Stimulated activated CD8-positive, alpha-beta memory T cell treated with anti-CD3 and anti-CD28 coated beads, Interleukin-12 subunit alpha, Interleukin-12 subunit beta, amount 100 ng/mL, for 24 hours (primary cell): Measurements from ENCODE around the gene TMPRSS3.
"Not testable (repeated sequence)": the region's sequence is repeated elsewhere in the genome, so short reads cannot be mapped to it uniquely, and the experiment has no call there.

Experiments
- DNase-seq: peaks from one replicate; pipeline ENCODE4 v3.0.0-alpha.2; 2020; ENCODE audit errors: extremely low read depth

Gene TMPRSS3

DNA sequence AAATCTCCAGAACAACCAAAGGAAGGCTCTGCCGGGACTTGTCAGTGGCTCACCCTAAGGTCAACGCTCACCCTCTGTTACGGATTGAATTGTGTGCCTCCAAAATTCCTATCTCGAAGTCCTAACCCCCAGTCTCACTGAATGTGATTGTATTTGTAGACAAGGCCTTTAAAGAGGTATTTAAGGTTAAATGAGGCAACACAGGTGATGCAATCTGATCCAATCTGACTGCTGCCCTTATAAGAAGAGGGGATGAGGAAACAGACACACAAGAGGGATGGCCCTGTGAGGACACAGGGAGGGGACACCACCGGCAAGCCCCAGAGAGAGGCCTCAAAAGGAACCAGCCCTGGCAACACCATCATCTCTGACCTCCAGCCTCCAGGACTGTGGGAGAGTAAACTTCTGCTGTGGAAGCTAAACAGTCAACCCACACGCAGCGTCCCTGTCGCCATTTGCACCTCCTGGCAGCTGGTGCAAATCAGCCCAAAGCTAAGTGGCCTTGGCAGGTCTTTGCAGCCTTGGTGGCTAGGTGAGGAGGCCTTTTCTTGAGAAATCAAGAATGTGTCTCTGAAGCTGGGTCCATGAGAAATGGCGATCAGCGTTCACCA is 32.1 kb upstream of the TMPRSS3 start:
- DNase-seq: no peak

DNA sequence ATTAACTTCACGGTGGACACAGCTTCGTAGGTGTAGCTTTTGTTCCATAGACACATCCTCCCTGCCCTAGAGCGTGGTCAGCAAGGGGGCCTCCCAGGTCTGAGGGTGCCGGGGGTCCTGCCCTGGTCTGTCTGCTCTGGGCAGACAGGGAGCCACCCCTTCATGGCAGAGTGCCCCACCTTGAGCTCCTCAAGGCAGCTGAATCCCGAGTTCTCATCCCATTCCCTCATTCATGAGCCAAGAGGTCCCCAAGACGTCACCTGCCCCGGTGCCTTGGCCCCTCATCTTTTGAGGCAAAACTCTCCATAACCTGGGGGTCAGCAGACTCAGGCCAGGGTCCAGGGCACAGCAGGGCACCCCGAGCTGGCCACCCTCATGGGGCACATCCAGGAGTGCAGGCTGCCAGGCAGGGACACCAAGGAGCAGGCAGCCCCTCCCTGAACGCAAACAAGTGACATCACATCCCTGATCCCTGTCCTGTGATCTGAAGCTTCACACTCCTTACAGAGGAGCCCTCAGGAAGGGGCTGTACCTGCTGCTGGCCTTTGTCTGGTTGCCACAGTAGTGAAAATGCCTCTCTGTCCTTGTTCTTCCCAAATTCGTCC is 31.1 kb upstream of the TMPRSS3 start:
- no peak for DNase-seq

DNA sequence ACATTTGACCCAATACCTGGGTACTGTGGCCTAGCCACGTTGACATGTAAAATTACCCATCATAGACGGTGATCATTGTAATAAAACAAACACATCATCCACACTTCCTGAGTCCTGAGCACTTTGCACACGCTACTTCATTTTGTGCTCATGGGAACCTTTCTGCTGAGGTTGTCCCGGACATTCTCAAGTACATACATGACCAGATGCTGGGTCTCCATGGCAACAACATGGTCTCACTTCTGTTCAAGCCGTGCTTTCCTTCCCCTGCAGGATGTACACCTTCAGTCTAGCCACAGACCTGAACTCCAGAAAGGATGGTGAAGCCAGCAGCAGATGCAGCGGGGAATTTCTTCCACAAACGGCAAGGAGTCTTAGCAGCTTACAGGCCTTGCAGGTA is 30.6 kb upstream of the TMPRSS3 start:
- DNase-seq: no peak

DNA sequence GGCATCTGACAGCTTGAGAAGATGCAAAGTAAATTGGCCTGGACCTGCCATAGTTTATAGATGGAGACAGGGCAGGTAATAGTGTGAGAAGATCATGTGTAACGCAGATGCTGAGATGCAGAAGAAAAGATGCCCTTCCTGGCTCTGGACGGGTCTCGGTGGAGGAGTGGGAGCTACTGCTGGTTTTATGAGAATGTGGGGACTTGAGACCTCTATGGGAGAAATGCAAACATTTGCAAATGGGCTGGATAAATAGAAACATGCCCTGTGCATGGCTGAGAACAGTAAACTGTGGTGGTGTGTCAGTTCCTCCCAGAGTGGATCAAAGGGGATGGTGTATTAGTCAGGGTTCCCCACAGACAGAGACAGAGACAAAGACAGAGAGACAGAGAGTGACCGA is 29.7 kb upstream of the TMPRSS3 start:
- DNase-seq: no peak

DNA sequence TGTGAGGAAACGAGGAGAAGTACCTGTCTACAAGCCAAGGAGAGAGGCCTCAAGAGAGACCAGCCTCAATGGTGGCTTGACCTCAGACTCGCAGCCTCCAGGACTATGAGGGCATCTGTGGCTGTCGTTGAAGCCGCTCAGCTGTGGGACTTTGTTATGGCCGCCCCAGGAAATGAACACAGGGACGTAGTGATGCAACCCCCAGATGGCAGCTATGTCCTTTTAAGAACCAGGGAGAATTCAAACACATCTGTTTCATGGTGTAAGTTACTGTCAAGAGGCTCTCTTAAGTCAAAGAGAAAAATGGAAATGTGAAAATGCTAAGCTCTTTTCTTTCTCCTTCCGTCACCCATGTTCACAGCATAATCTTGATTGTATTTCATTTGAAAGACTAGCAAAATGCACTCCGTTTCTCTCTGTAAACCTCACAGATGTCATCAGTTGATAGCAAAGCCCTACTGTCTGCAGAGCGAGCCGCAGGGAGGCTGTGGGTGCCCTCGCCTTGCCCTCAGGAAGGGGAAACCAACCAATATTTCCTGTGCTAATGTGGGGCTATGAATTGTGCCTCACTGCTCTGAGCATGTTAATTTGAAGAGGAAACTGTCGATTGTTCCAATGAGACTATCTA is 29.2 kb upstream of the TMPRSS3 start:
- DNase-seq: no peak

DNA sequence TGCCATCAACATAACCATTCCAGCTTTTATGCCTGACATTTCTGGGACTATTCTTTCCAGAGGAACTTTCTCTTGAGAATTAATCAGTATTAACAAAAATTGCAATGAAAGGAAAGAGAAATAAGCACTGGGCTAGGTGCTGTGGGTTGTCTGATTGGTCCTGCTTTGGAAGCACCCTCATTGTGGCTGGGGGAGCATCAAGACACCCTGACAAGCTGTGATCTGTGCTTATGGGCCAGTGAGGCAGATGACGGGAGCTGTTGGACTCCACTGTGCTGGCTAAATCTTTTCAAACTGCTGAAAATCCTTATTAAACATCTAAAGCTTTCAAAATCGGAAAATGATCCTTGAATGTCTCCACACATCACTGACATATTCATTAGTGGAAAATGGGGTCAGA is 27.8 kb upstream of the TMPRSS3 start:
- DNase-seq: no peak

DNA sequence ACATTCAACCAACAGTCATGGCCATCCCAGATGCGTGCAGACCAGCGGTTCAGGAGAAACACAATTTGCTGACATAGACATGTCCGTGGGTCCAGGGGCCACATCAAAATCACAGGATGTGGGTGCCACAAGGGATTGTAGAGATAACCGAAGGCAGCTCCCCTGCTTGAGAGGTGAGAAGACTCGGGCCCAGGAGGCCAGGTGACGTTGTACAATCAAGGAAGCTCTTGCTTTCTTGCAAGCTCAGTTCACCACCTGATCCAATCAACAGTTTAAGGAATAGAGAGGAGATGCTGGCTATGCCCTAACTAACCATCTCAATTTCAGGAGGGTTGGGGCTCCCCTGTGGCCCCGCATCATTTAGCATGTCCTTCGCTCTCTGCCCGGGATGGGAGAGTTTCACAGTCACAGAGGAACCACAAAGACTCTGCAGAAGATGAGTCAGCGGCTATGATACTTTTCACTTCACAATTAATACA is 27.4 kb upstream of the TMPRSS3 start:
- DNase-seq: no peak

DNA sequence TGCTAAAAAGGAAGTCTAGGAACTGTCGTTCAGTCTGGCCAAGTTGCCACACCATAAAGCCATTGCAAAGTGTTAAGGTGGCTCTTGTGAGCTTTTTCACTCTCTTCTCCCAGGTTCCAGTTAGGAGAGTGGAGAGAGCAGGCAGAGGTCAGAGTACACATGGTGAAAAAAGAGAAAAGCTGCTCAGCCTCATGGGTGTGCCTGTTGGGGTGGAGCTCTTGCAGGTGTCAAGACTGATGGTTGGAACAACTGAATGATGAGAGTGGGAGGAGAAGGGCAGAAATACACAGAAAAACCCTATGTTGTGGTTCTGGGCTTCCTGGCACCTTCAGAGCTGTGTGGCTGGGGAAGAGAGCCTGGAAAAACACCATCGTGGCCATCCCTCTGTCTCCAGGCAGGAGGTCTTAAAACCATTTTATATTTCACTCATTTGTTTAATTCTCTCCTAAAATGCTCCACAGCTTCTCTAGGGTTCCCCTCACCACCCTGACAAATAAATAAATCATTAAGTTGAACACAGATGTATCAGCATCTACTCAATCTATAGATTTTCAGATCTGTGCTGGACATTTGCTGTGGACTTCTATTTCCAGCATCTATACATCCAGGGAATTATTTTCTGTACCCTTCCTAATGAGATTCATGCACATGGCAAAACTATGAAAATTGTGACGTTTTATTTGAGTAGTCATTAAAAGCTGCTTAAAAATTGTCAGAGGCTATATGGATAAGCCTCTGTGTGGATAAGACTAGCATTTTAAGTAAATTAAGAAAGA is 25.4 kb upstream of the TMPRSS3 start:
- DNase-seq: no peak

DNA sequence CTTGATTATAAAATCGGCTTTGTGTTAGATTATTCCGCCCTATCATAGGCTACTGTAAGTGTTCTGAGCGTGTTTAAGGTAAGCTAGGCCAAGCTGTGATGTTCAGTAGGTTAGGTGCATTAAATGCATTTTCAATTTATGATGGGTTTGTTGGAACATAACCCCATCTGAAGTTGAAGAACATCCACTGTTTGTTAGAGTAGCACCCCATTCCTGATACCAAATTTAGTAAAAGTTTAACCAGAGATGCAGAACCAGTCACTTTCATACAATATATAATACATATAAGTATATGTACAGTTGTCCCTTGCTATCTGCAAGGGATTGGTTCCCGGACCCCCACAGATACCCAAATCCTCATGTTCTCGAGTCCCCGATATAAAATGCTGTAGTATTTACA is 24.0 kb upstream of the TMPRSS3 start:
- no peak for DNase-seq

DNA sequence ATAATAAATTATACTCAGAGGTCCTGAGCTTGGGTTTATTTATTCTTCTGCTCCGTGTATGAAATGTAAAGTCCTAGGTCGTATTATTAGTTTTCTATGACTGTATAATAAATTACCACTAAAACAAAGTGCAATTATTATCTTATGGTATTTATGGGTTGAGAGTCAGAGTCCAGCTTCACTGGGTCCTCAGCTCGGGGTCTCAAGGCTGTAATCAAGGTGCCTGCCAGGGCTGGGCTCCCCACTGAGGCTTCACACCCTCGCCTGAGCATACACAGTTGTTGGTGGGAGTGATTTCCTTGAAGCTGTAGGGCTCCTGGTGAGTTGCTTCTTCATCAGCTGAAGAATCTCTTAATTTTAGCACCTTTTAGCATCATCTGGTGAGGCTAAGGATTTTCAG is 23.0 kb upstream of the TMPRSS3 start:
- DNase-seq: no peak

DNA sequence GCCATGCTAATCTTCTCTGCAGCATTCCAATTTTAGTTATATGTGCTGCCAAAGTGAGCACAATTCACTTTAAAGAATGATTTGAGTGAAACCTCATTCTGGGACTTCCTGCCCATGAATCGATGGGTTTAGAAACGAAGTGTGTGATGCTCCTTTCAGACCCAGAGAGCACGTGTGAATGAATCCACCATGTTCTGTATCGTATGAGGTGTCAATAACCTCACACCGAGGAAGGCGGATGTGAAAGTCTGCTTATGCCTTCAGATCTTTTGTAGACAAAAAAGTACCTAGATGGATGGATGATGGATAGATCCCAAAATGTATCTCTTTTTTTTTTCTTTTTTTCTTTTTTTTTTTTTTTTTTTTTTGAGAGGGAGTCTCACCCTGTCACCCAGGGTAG is 21.7 kb upstream of the TMPRSS3 start:
- DNase-seq: no peak

DNA sequence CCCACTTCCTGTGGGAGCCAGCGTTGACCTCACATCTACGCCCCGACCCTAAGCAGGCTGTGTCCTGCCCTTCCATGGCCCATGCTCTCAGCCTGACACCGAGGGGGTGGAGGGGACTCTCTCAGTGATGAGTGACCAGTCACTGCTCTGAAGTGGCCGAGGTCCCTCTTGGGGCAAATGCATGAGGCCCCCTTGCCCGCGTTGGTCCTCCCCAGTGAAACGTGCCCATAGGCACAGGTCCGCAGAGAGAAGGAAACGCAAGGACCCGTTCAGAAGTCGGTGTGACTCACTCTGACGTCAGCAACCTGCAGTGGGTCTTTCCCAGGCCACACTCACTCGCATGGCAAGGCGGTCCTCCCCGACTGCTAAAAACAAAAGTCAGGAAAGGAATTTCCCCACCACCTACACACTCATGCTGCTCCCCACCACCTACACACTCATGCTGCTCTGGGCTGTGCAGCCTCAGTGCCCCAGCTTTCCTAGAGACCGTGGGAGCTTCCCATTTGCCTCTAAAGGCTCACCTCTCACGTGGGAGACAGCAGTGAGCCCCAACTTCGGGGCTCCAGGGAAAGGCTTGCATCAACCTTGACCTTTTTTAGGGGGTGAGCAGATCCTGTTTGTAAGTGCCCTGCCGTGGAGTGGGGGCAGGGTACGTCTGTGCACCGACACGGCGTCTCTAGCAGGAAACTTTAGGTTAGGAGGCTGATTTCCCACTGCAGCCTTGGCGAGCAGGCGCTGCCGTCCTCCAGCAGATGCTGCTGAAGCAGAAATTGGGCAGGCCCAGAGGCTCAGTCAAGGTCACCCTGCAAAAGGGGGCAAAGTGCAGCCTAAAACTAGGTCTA is 19.3 kb upstream of the TMPRSS3 start:
- peak; percentile 81 for DNase-seq

DNA sequence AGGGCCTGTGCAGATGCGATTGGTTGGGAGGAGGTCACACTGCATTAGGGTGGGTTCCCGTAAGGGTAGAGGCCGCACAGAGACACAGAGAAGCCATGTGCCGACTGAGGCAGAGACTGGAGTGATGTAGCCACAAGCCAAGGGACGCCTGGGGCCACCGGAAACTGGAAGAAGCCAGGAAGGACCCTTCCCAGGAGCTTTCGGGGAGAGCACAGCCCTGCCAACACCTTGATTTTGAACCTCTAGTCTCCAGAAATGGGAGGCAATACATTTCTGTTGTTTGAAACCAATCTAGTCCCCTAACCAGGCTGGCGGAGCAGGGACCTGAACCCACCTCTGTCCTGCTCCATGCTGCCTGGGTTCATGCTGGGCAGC is 18.7 kb upstream of the TMPRSS3 start:
- DNase-seq: no peak

DNA sequence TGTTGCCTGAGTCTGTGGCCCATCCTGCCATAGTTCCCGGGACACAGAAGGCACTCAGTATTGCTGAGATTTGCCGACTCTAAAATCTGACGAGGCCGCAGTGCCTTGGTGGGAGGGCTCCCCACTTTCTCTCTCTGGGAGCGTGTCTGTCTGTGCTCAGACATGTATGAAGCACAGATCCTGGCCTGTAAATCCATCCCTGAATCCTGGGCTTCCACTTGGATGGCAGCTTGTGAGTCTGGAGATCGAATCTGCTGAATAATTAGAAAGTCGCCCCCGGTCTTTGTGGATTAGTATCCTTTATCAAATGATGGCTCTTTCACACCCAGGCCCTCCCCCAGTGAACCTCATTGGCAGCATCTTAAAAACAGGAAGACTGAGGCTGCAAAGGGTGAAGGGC is 18.2 kb upstream of the TMPRSS3 start:
- DNase-seq: no peak

DNA sequence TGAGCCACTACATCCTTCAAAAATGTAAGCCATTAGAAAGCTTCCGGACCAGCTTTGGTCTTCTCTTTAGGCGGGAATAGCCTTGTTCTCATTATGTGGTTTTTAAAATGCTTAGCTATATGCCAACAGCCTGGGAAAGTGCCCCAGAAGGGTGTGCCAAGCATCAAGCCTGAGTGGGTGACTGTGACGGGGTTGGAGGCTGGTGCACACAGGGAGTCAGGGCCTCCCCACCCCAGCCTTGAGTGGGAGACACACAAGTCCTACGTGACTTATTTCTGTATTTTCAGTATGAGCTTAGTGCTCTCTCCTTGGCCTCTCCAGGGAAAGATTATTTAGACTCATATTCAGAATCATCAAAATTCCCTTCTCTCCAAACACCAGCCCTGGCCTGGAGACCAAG is 17.6 kb upstream of the TMPRSS3 start:
- no peak for DNase-seq

DNA sequence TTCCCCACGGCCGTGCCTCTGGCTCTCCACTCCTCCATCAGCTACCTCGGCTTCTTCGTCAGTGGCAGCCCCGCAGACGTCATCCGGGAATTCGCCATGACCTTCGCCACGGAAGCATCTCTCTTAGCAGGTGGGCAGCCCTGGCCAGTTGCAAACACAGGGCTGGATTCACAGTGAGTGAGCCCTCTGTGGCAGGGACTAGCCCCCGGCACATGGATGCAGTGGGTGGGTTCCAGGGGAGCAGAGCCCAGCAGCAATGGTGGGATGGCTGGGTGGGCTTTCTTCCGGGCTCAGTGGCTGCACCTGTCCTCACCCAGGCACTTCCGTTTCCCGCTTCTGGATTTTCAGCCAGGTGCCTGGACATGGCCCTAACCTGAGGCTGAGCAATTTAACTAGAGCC is 17.2 kb upstream of the TMPRSS3 start:
- no peak for DNase-seq

DNA sequence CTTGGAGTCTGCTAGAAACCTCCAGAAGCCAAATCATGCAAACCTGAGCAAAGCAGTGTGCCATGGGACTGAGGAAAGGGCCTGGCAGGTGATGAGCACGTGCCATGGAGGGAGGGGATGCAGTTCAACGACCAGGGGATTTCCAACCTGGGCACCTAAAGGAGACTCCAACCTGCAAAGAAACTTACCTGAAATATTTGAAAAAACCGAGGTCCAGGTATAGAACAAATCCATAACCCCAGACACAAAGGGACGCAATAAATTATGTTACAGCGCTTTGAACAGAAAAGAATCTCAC is 16.7 kb upstream of the TMPRSS3 start:
- no peak for DNase-seq

DNA sequence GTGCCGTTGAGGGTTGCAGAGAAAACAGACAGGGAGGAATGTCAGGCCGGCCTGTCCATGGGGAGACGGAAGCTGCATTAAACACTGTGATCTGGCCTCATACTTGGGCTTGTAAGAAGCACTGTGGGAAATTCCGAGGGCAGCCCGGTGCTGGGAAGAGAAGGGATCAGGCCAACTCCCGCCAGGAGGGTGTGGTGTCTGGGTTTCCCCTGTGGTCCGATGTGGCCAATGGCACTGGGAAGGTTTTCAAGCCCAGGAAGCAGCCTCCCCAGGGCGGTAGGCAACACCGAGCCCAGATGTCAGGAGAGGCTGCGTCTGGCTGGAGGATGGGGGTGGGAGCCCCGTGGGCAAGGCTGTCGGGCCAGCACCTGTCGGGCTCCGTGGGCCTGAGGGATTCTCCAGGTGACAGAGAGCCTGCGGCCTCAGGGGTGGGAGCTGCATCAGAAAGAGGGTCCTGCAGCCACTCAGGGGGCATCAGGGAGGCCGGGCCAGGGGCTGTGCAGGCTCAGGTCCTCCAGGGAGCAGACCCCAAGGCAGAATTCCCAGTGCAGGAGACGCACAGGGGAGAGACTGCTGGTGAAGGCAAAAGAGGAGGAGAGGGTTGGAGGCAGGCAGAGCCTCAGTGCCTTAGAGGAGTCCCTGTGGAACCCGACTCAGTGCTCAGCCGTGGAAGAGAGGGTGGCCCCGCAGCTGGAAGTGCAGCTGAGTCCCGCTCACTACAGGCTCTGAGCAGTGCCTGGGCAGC is 16.2 kb upstream of the TMPRSS3 start:
- DNase-seq: no peak

DNA sequence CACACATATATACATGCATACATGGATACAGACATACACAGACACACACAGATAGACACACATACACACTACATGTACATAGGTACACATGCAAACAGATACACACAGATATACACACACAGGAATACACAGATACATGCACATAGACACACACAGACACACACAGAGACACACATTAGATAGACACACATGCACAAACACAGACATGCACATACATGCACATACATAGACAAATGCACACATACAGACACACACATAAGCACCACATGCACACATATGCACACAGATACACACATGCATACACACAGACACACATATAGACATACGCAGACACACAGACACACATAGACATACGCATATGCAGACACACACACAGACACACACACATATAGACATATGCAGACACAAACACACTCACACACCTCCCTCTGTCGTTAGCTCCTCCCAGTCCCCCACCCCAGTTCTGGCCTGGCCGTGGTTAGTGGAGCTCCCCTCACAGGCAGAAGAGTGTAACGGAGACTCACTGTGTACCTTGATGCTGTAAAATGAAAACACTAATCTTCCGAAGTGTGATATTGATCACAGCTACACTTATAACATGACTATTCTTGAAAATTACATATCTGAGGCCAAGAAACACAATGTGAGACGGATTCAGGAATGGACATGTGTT is 15.5 kb upstream of the TMPRSS3 start:
- no peak for DNase-seq

DNA sequence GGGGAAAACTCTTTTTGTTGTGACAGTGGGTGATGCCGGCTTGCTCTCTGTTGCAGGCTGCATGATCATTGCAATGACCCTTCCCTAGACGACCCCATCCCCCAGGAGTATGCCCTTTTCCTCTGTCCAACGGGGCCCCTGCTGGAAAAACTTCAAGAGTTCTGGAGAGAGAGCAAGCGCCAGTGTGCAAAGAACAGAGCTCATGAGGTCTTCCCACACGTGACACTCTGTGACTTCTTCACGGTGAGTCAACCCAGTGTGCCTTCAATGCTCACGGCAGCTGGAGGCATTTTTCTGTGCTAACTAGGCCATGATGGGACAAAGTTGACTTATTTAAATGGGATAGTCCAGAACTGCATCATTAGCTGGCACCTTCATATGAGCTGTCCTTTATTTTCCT is 13.5 kb upstream of the TMPRSS3 start:
- DNase-seq: no peak

DNA sequence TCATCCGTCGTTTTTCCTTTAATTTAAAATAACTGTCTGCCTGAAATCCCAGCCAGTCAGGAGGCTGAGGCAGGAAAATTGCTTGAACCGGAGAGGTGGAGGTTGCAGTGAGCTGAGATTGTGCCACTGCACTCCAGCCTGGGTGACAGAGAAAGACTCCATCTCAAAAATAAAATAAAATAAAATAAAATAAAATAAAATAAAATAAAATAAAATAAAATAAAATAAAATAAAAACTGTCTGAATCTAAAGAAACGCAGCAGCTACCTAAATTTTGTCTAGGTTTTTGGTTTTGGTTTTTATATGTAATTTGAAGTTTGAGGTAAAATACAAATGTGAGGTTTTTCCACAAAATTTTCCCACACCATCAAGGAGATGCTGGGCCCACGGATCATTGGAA is 12.9 kb upstream of the TMPRSS3 start:
- not testable (repeated sequence) for DNase-seq
